ENCODE data around the gene SPG11.
"Not testable (repeated sequence)": the region's sequence is repeated elsewhere in the genome, so short reads cannot be mapped to it uniquely, and the experiment has no call there.

SPG11 gene

GRCh38 chr15:44656298-44656697 is 7.2 kb downstream of the SPG11 start:
- 92% methylated on average over 1 of the region's 1 CpG for WGBS
- no peak overlapping the region for H3K4me3 ChIP-seq (ENCODE audit: low read length)
- peaks cover 75% of the 10 kb centered on the region for H3K36me3 ChIP-seq (ENCODE audit: insufficient read depth, low read length)
- no peak overlapping the region for H3K27ac ChIP-seq (ENCODE audit: low read depth, low read length)
- H3K9me3 ChIP-seq (ENCODE audit: insufficient read depth, low read depth, low read length) = no peaks in the 10 kb centered on the region
- H3K4me1 ChIP-seq (ENCODE audit: insufficient read depth, low read length) = no peaks in the 10 kb centered on the region
- H3K27me3 ChIP-seq (ENCODE audit: insufficient read depth, low read length) = no peaks in the 10 kb centered on the region
- no peak overlapping the region for H3K9ac ChIP-seq (ENCODE audit: low read depth, low read length)

- Histone ChIP-seq H3K27ac (ENCODE audit: low read depth, low read length) (no peak overlapping the region), H3K27me3 (ENCODE audit: insufficient read depth, low read length) (no peaks in the 10 kb centered on the region), H3K36me3 (ENCODE audit: insufficient read depth, low read length) (peaks cover 83% of the 10 kb centered on the region), H3K4me3 (ENCODE audit: low read length) (no peak overlapping the region), H3K9me3 (ENCODE audit: insufficient read depth, low read depth, low read length) (no peaks in the 10 kb centered on the region), H3K9ac (ENCODE audit: low read depth, low read length) (no peak overlapping the region), H3K4me1 (ENCODE audit: insufficient read depth, low read length) (no peaks in the 10 kb centered on the region)
- 97% methylated on average over 6 of the region's 6 CpGs for WGBS
These were observed 8.6 kb downstream of the SPG11 start for GRCh38 chr15:44654858-44655257.

- 0 out of 2 replicates have a peak, but pooled peaks cover 3% of the 10 kb centered on the region for H3K9me3 ChIP-seq (ENCODE audit: insufficient read depth, low read depth, low read length)
- H3K27ac ChIP-seq (ENCODE audit: low read depth, low read length) = no peak overlapping the region
- no peaks in the 10 kb centered on the region for H3K27me3 ChIP-seq (ENCODE audit: insufficient read depth, low read length)
- no peak overlapping the region for H3K9ac ChIP-seq (ENCODE audit: low read depth, low read length)
- H3K4me3 ChIP-seq (ENCODE audit: low read length) = no peak overlapping the region
- no peaks in the 10 kb centered on the region for H3K4me1 ChIP-seq (ENCODE audit: insufficient read depth, low read length)
- peaks cover 65% of the 10 kb centered on the region for H3K36me3 ChIP-seq (ENCODE audit: insufficient read depth, low read length)
These were observed 15.8 kb downstream of the SPG11 start for GRCh38 chr15:44647637-44648036.

- no peaks in the 10 kb centered on the region for H3K27me3 ChIP-seq (ENCODE audit: insufficient read depth, low read length)
These were observed 16.4 kb downstream of the SPG11 start for GRCh38 chr15:44647036-44647435.

GRCh38 chr15:44646460-44646859 is 17.0 kb downstream of the SPG11 start:
- Histone ChIP-seq H3K9me3 (ENCODE audit: insufficient read depth, low read depth, low read length) (0 out of 2 replicates have a peak, but pooled peaks cover 3% of the 10 kb centered on the region), H3K36me3 (ENCODE audit: insufficient read depth, low read length) (peaks cover 55% of the 10 kb centered on the region), H3K27ac (ENCODE audit: low read depth, low read length) (no peak overlapping the region), H3K4me1 (ENCODE audit: insufficient read depth, low read length) (no peaks in the 10 kb centered on the region), H3K27me3 (ENCODE audit: insufficient read depth, low read length) (no peaks in the 10 kb centered on the region), H3K4me3 (ENCODE audit: low read length) (no peak overlapping the region), H3K9ac (ENCODE audit: low read depth, low read length) (no peak overlapping the region)
- 97% methylated on average over 2 of the region's 2 CpGs for WGBS

More at GRCh38 chr15:44647036-44647435, 16.4 kb downstream of the SPG11 start:
- WGBS = 92% methylated on average over 1 of the region's 1 CpG
- no peak overlapping the region for H3K9ac ChIP-seq (ENCODE audit: low read depth, low read length)
- H3K36me3 ChIP-seq (ENCODE audit: insufficient read depth, low read length) = peaks cover 61% of the 10 kb centered on the region
- 0 out of 2 replicates have a peak, but pooled peaks cover 3% of the 10 kb centered on the region for H3K9me3 ChIP-seq (ENCODE audit: insufficient read depth, low read depth, low read length)
- H3K27ac ChIP-seq (ENCODE audit: low read depth, low read length) = no peak overlapping the region
- no peak overlapping the region for H3K4me3 ChIP-seq (ENCODE audit: low read length)
- H3K4me1 ChIP-seq (ENCODE audit: insufficient read depth, low read length) = no peaks in the 10 kb centered on the region

- peaks cover 31% of the 10 kb centered on the region for H3K36me3 ChIP-seq (ENCODE audit: insufficient read depth, low read length)
- no peaks in the 10 kb centered on the region for H3K27me3 ChIP-seq (ENCODE audit: insufficient read depth, low read length)
- no peak overlapping the region for H3K27ac ChIP-seq (ENCODE audit: low read depth, low read length)
- H3K9ac ChIP-seq (ENCODE audit: low read depth, low read length) = no peak overlapping the region
- no peaks in the 10 kb centered on the region for H3K4me1 ChIP-seq (ENCODE audit: insufficient read depth, low read length)
- no peak overlapping the region for H3K4me3 ChIP-seq (ENCODE audit: low read length)
- 80% methylated on average over 2 of the region's 4 CpGs for WGBS
- H3K9me3 ChIP-seq (ENCODE audit: insufficient read depth, low read depth, low read length) = peaks cover 8% of the 10 kb centered on the region; the same call in 1 of the 2 replicates
These were observed 21.8 kb downstream of the SPG11 start for GRCh38 chr15:44641651-44642050.

GRCh38 chr15:44636976-44637375 is 26.5 kb downstream of the SPG11 start:
- H3K36me3 ChIP-seq (ENCODE audit: insufficient read depth, low read length) = peaks cover 48% of the 10 kb centered on the region

GRCh38 chr15:44633603-44634002 is 29.9 kb downstream of the SPG11 start:
- peaks cover 71% of the 10 kb centered on the region for H3K36me3 ChIP-seq (ENCODE audit: insufficient read depth, low read length)
- no peak overlapping the region for H3K9ac ChIP-seq (ENCODE audit: low read depth, low read length)
- H3K27ac ChIP-seq (ENCODE audit: low read depth, low read length) = no peak overlapping the region
- WGBS = 94% methylated on average over 5 of the region's 5 CpGs
- no peaks in the 10 kb centered on the region for H3K4me1 ChIP-seq (ENCODE audit: insufficient read depth, low read length)
- H3K9me3 ChIP-seq (ENCODE audit: insufficient read depth, low read depth, low read length) = peaks cover 5% of the 10 kb centered on the region; the same call in 1 of the 2 replicates
- no peak overlapping the region for H3K4me3 ChIP-seq (ENCODE audit: low read length)
- no peaks in the 10 kb centered on the region for H3K27me3 ChIP-seq (ENCODE audit: insufficient read depth, low read length)

More at GRCh38 chr15:44636976-44637375, 26.5 kb downstream of the SPG11 start:
- WGBS = 100% methylated on average over 1 of the region's 1 CpG
- H3K4me3 ChIP-seq (ENCODE audit: low read length) = no peak overlapping the region
- H3K9me3 ChIP-seq (ENCODE audit: insufficient read depth, low read depth, low read length) = peaks cover 5% of the 10 kb centered on the region; the same call in 1 of the 2 replicates
- H3K9ac ChIP-seq (ENCODE audit: low read depth, low read length) = no peak overlapping the region
- H3K27me3 ChIP-seq (ENCODE audit: insufficient read depth, low read length) = no peaks in the 10 kb centered on the region
- H3K4me1 ChIP-seq (ENCODE audit: insufficient read depth, low read length) = no peaks in the 10 kb centered on the region
- no peak overlapping the region for H3K27ac ChIP-seq (ENCODE audit: low read depth, low read length)

- H3K4me1 ChIP-seq (ENCODE audit: insufficient read depth, low read length); H3K27ac ChIP-seq (ENCODE audit: low read depth, low read length); H3K9ac ChIP-seq (ENCODE audit: low read depth, low read length); H3K4me3 ChIP-seq (ENCODE audit: low read length); H3K27me3 ChIP-seq (ENCODE audit: insufficient read depth, low read length); H3K9me3 ChIP-seq (ENCODE audit: insufficient read depth, low read depth, low read length): not testable (repeated sequence)
- peaks cover 84% of the 10 kb centered on the region for H3K36me3 ChIP-seq (ENCODE audit: insufficient read depth, low read length)
- 100% methylated on average over 1 of the region's 2 CpGs for WGBS
These were observed 38.2 kb downstream of the SPG11 start for GRCh38 chr15:44625286-44625685.

- no peak overlapping the region for H3K4me3 ChIP-seq (ENCODE audit: low read length)
- H3K9me3 ChIP-seq (ENCODE audit: insufficient read depth, low read depth, low read length) = no peaks in the 10 kb centered on the region
- H3K27me3 ChIP-seq (ENCODE audit: insufficient read depth, low read length) = no peaks in the 10 kb centered on the region
- H3K36me3 ChIP-seq (ENCODE audit: insufficient read depth, low read length) = peaks cover 80% of the 10 kb centered on the region
- H3K27ac ChIP-seq (ENCODE audit: low read depth, low read length) = no peak overlapping the region
- H3K4me1 ChIP-seq (ENCODE audit: insufficient read depth, low read length) = no peaks in the 10 kb centered on the region
- H3K9ac ChIP-seq (ENCODE audit: low read depth, low read length) = no peak overlapping the region
These were observed 40.3 kb downstream of the SPG11 start for GRCh38 chr15:44623178-44623577.

GRCh38 chr15:44620081-44620480 is 43.4 kb downstream of the SPG11 start:
- H3K27ac ChIP-seq (ENCODE audit: low read depth, low read length) = no peak overlapping the region
- H3K27me3 ChIP-seq (ENCODE audit: insufficient read depth, low read length) = no peaks in the 10 kb centered on the region
- H3K9ac ChIP-seq (ENCODE audit: low read depth, low read length) = no peak overlapping the region
- WGBS = no CpG with 5 or more reads among the region's 1 CpG
- no peaks in the 10 kb centered on the region for H3K9me3 ChIP-seq (ENCODE audit: insufficient read depth, low read depth, low read length)
- no peaks in the 10 kb centered on the region for H3K4me1 ChIP-seq (ENCODE audit: insufficient read depth, low read length)
- H3K36me3 ChIP-seq (ENCODE audit: insufficient read depth, low read length) = peaks cover 78% of the 10 kb centered on the region
- H3K4me3 ChIP-seq (ENCODE audit: low read length) = no peak overlapping the region

GRCh38 chr15:44616974-44617373 is 46.5 kb downstream of the SPG11 start:
- no peaks in the 10 kb centered on the region for H3K27me3 ChIP-seq (ENCODE audit: insufficient read depth, low read length)
- H3K4me3 ChIP-seq (ENCODE audit: low read length) = no peak overlapping the region
- no peaks in the 10 kb centered on the region for H3K9me3 ChIP-seq (ENCODE audit: insufficient read depth, low read depth, low read length)
- H3K27ac ChIP-seq (ENCODE audit: low read depth, low read length) = no peak overlapping the region
- no peaks in the 10 kb centered on the region for H3K4me1 ChIP-seq (ENCODE audit: insufficient read depth, low read length)
- H3K36me3 ChIP-seq (ENCODE audit: insufficient read depth, low read length) = peaks cover 79% of the 10 kb centered on the region
- 96% methylated on average over 2 of the region's 2 CpGs for WGBS
- H3K9ac ChIP-seq (ENCODE audit: low read depth, low read length) = no peak overlapping the region
